NCI-H146 treated with DMSO at 0.1 percent for 48 hours (cell line): Measurements from ENCODE around the gene RAP1GAP2.
A peak's percentile ranks its signal among the peaks of the same experiment; 100 is the strongest.

ENCODE experiments used
- DNase-seq: peaks from one replicate; lab custom pipeline; 2025; ENCODE audit not compliant: unreplicated experiment; lab: John Stamatoyannopoulos, UW

The RAP1GAP2 gene

GRCh38 chr17:2852729-2853282 is 56.6 kb downstream of the RAP1GAP2 start:
- DNase-seq = no peak

GRCh38 chr17:2853283-2854142 is 57.3 kb downstream of the RAP1GAP2 start:
- DNase-seq = peak; percentile 30

GRCh38 chr17:2854143-2855055 is 58.2 kb downstream of the RAP1GAP2 start:
- no peak for DNase-seq

GRCh38 chr17:2855063-2855600 is 58.9 kb downstream of the RAP1GAP2 start:
- DNase-seq = no peak

GRCh38 chr17:2856727-2857126 is 60.5 kb downstream of the RAP1GAP2 start:
- DNase-seq = peak; percentile 86

- DNase-seq = no peak
These were observed 63.8 kb downstream of the RAP1GAP2 start for GRCh38 chr17:2860045-2860444.

- DNase-seq = no peak
These were observed 64.6 kb downstream of the RAP1GAP2 start for GRCh38 chr17:2860883-2861282.

- DNase-seq = no peak
These were observed 66.0 kb downstream of the RAP1GAP2 start for GRCh38 chr17:2862197-2862596.

- no peak for DNase-seq
These were observed 67.0 kb downstream of the RAP1GAP2 start for GRCh38 chr17:2863204-2863603.

GRCh38 chr17:2865228-2865627 is 69.0 kb downstream of the RAP1GAP2 start:
- no peak for DNase-seq

GRCh38 chr17:2867441-2868424 is 71.5 kb downstream of the RAP1GAP2 start:
- no peak for DNase-seq

GRCh38 chr17:2869604-2870003 is 73.4 kb downstream of the RAP1GAP2 start:
- no peak for DNase-seq

- no peak for DNase-seq
These were observed 75.0 kb downstream of the RAP1GAP2 start for GRCh38 chr17:2871205-2871604.

- no peak for DNase-seq
These were observed 75.5 kb downstream of the RAP1GAP2 start for GRCh38 chr17:2871720-2872119.

GRCh38 chr17:2872282-2872681 is 76.0 kb downstream of the RAP1GAP2 start:
- DNase-seq = no peak

- DNase-seq = no peak
These were observed 78.0 kb downstream of the RAP1GAP2 start for GRCh38 chr17:2874189-2874686.

- no peak for DNase-seq
These were observed 79.4 kb downstream of the RAP1GAP2 start for GRCh38 chr17:2875608-2876007.

- no peak for DNase-seq
These were observed 80.2 kb downstream of the RAP1GAP2 start for GRCh38 chr17:2876467-2876866.

- DNase-seq = no peak
These were observed 82.6 kb downstream of the RAP1GAP2 start for GRCh38 chr17:2878751-2879254.

- DNase-seq = no peak
These were observed 83.8 kb downstream of the RAP1GAP2 start for GRCh38 chr17:2880050-2880449.
